Measurements from ENCODE around the gene MYH11.

Gene MYH11

DNA sequence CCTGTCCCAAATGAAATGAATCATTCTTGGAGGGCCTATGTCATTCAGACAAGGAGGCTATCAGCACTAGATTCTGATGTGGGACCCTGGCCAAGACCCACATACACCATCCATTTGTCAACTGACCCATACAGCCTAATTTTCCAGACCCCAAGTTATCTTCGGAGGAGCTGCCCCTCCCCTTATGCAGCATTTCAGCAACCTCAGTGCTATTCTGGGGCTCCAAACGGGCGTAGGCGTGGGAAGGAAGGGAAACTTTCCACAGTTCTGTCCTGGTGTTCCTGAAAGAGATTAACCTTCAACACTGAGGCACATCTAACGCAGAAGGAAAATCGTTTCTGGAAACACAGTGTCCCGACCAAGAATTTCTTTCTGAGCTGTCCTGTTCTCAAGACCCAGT, 86.7 kb downstream of the MYH11 start:
- no peak overlapping the region for H3K4me3 ChIP-seq (ENCODE audit: low read depth, low read length)
- TF ChIP-seq, protein P1, sequence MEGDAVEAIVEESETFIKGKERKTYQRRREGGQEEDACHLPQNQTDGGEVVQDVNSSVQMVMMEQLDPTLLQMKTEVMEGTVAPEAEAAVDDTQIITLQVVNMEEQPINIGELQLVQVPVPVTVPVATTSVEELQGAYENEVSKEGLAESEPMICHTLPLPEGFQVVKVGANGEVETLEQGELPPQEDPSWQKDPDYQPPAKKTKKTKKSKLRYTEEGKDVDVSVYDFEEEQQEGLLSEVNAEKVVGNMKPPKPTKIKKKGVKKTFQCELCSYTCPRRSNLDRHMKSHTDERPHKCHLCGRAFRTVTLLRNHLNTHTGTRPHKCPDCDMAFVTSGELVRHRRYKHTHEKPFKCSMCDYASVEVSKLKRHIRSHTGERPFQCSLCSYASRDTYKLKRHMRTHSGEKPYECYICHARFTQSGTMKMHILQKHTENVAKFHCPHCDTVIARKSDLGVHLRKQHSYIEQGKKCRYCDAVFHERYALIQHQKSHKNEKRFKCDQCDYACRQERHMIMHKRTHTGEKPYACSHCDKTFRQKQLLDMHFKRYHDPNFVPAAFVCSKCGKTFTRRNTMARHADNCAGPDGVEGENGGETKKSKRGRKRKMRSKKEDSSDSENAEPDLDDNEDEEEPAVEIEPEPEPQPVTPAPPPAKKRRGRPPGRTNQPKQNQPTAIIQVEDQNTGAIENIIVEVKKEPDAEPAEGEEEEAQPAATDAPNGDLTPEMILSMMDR (IDR thresholded peaks at IDR 0.05; ENCODE audit: control insufficient read depth, extremely low read depth, insufficient read depth) = no peak
- DNase-seq (ENCODE audit: low read depth) = no peak

DNA sequence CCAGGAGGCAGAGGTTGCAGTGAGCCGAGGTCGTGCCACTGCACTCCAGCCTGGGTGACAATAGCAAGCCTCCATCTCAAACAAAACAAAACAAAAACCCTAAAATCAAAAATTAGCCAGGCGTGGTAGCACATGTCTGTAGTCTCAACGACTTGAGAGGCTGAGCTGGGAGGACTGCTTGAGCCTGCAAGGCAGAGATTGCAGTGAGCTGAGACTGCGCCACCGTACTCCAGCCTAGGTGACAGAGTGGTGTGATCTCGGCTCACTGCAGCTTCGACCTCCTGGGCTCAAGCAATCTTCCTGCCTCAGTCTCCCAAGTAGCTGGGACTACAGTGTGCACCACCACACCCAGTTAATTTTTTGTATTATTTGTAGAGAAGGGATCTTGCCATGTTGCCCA, 87.6 kb downstream of the MYH11 start:
- no peak for DNase-seq (ENCODE audit: low read depth)
- TF ChIP-seq, protein P1 (IDR thresholded peaks at IDR 0.05; ENCODE audit: control insufficient read depth, extremely low read depth, insufficient read depth) = no peak
- H3K4me3 ChIP-seq (ENCODE audit: low read depth, low read length) = no peak overlapping the region

DNA sequence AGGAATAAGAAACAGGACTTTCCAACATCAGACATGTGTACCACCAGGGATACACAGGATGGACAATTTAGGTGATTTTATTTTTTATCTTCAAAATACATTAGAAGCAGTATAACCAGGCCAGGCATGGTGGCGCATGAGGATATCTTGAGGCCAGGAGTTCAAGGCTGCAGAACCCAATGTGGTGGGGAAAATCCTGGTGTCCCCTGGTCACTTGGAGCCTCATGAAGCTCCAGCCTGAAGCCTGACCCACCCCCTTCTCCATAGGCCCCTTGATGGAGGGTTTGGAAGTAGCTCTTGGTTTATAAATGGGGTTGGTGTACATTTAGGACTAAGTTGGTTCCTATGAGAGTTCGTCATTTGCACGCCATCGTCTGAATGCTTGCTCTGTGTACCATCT, 88.6 kb downstream of the MYH11 start:
- no peak for DNase-seq (ENCODE audit: low read depth)
- H3K4me3 ChIP-seq (ENCODE audit: low read depth, low read length) = no peak overlapping the region
- TF ChIP-seq, protein P1 (IDR thresholded peaks at IDR 0.05; ENCODE audit: control insufficient read depth, extremely low read depth, insufficient read depth) = no peak

DNA sequence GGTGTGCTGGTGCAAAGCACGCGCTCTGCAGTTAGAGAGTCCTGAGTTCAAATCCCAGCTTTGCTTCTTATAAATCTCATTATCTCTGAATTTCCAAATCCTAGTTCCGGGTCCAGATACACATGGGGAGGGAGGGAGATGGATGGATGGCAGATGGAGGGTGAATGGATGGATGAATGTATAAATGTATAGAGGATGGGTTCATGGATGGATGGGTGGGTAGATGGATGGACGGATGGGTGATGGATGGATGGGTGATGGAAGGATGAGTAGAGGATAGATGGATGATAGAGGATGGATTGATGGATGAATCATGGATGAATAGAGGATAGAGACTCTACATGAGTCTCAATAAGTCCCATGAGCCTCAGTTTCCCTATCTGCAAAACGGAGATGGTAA, 89.9 kb downstream of the MYH11 start:
- no peak for DNase-seq (ENCODE audit: low read depth)
- TF ChIP-seq, protein P1 (IDR thresholded peaks at IDR 0.05; ENCODE audit: control insufficient read depth, extremely low read depth, insufficient read depth) = no peak
- no peak overlapping the region for H3K4me3 ChIP-seq (ENCODE audit: low read depth, low read length)

DNA sequence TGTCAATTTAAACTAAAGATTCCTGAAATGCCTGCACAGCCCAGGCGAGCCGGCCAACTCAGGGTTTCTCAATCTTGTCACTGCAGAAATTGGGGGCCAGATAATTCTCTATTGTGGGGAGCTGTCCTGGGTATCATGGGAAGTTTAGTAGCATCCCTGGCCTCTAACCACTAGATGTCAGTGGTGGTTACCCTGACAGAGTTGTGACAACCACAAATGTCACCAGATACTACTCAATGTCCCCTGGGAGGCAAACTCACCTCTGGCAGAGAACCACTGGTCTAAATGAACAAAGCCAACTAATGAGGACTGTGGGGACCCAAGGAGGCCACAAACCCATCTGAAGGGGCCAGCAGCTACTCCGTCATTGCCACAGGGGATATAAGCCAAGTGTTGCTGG, 90.9 kb downstream of the MYH11 start:
- no peak overlapping the region for H3K4me3 ChIP-seq (ENCODE audit: low read depth, low read length)
- DNase-seq (ENCODE audit: low read depth) = peak; percentile 19
- TF ChIP-seq, protein P1 (IDR thresholded peaks at IDR 0.05; ENCODE audit: control insufficient read depth, extremely low read depth, insufficient read depth) = peak; percentile 87

DNA sequence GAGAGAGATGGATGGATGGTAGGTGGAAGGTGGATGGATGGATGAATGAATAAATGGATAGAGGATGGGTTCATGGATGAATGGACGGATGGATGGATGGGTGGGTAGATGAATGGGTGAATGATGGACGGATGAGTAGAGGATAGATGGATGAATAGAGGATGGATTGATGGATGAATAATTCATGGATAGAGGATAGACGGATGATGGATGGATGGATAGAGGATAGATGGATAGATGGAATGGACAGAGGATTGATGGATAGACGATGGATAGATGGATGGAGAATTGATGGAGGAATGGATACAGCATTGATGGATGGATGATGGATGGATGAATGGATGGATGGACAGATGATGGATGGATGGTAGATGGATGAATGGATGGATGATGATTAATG, 91.7 kb downstream of the MYH11 start:
- no peak for DNase-seq (ENCODE audit: low read depth)
- no peak overlapping the region for H3K4me3 ChIP-seq (ENCODE audit: low read depth, low read length)
- TF ChIP-seq, protein P1 (IDR thresholded peaks at IDR 0.05; ENCODE audit: control insufficient read depth, extremely low read depth, insufficient read depth) = no peak

DNA sequence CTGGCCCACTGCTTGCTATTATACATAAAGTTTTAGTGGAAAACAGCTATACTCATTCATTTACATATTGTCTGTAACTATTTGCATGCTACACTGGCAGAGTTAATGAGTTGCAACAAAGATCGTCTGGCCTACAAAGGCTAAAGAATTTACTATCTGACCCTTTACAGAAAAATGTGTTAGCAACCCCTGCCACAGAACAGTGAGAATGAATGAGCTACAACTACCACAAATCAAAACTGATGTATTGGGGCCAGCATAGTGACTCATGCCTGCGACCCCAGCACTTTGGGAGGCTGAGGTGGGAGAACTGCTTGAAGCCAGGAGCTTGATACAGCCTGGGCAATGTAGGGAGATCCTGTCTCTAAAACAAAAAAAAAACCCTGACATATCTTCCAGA, 92.7 kb downstream of the MYH11 start:
- TF ChIP-seq, protein P1 (IDR thresholded peaks at IDR 0.05; ENCODE audit: control insufficient read depth, extremely low read depth, insufficient read depth) = no peak
- no peak overlapping the region for H3K4me3 ChIP-seq (ENCODE audit: low read depth, low read length)

More for the DNA sequence above, 92.7 kb downstream of the MYH11 start:
- DNase-seq (ENCODE audit: low read depth) = no peak

All from LNCaP clone FGC (cell line).